Testis (tissue), 3 donors: ENCODE data around the gene HGD. TPM values are rescaled to one million over a fixed set of nuclear protein-coding genes. Genes with fewer than 3 reads are reported as not detected.
"Not testable (repeated sequence)": the region's sequence is repeated elsewhere in the genome, so short reads cannot be mapped to it uniquely, and the experiment has no call there.

Source experiments
- DNase-seq: peaks from one replicate; pipeline ENCODE4 v3.0.0-alpha.2; 2019
- H3K27ac ChIP-seq, 2 donors: fragments of 200-600 bp; sonication (generic); one replicate each; pipeline ENCODE4 v1.5.1; 2019
- H3K27me3 ChIP-seq: fragments of 200-600 bp; sonication (generic); one replicate; pipeline ENCODE4 v1.5.1; 2019
- H3K36me3 ChIP-seq: fragments of 200-600 bp; sonication (generic); one replicate; pipeline ENCODE4 v1.5.1; 2017; ENCODE audit warnings: low read depth; ENCODE audit errors: missing control alignments
- H3K4me1 ChIP-seq: fragments of 200-600 bp; sonication (generic); one replicate; pipeline ENCODE4 v1.5.1; 2019
- H3K4me3 ChIP-seq, 2 donors: fragments of 200-600 bp; sonication (generic); one replicate each; pipeline ENCODE4 v1.5.1; 2017 to 2019
- H3K9me3 ChIP-seq: fragments of 200-600 bp; sonication (generic); one replicate; pipeline ENCODE4 v1.5.1; 2017
- CTCF ChIP-seq, 3 experiments: fragments of 450-650 bp in 2 of 3; fragments of 200-600 bp in 1 of 3; sonication (generic) in 1 of 3; IDR thresholded peaks; one replicate each; pipeline ENCODE4 v1.5.1; 2016 to 2019; ENCODE audit warnings: antibody characterized with exemption in 3 of 3, mild to moderate bottlenecking in 2 of 3, moderate library complexity in 1 of 3
- POLR2A ChIP-seq: fragments of 450-650 bp; IDR thresholded peaks from one replicate; pipeline ENCODE4 v1.6.1; 2017; ENCODE audit warnings: antibody characterized with exemption, mild to moderate bottlenecking, moderate library complexity
- WGBS, 2 donors: methylation state at CpG; one replicate each; pipeline ENCODE4 v1.1.5; 2018; 5-methylcytosine and 5-hydroxymethylcytosine counted together
- intact Hi-C: fragments of 100-400 bp; cut with DNase I; formaldehyde crosslinking; loops from one replicate; pipeline ENCODE4 v1.15.1; 2023; ENCODE audit warnings: low total_unique reads
- polyA plus RNA-seq: library from polyadenylated mRNA; stranded (reverse); fragments of 350-450 nt; fragmentation: Illumina TruSeq; extraction: RNeasy Lipid Tissue Mini Kit (QIAGEN cat#74804); gene quantifications from one replicate; pipeline ENCODE4 v1.2.3, GENCODE V29; 2014; ENCODE audit warnings: low read depth, low replicate concordance; ENCODE audit not compliant: insufficient read depth
- total RNA-seq, 2 donors: library from RNA; depleted of rRNA; stranded (reverse); fragments of >200 nt; gene quantifications; one replicate each; pipeline ENCODE4 v1.2.3, GENCODE V29; 2016

The HGD gene
- total and polyA plus RNA-seq, 3 donors from 2014 or later, result 1.2 to 1.6 (median 1.4) TPM

GRCh38 chr3:120680193-120680894, 1.7 kb downstream of the HGD start:
- no peak for DNase-seq
- no peaks in the 10 kb centered on the region for H3K27me3 ChIP-seq
- TF ChIP-seq POLR2A (no peak), CTCF (IDR thresholded peaks at IDR 0.05) (no peak)
- intact Hi-C loops, result no loop called here
- H3K9me3 ChIP-seq, result no peaks in the 10 kb centered on the region
- peaks cover 7% of the 10 kb centered on the region for H3K4me1 ChIP-seq
- WGBS, 2 donors, result 94 to 95% methylated on average over 3 of the region's 3 CpGs
- H3K27ac ChIP-seq, result no peak overlapping the region
- no peaks in the 10 kb centered on the region for H3K36me3 ChIP-seq
- no peak overlapping the region for H3K4me3 ChIP-seq

- Histone ChIP-seq H3K27me3 (no peaks in the 10 kb centered on the region), H3K4me1 (peaks cover 7% of the 10 kb centered on the region), H3K9me3 (no peaks in the 10 kb centered on the region), H3K4me3 (no peak overlapping the region), H3K27ac (peak overlapping the region in 1 of 2 donors; percentile 37), H3K36me3 (no peaks in the 10 kb centered on the region)
- no peak for TF ChIP-seq POLR2A
- intact Hi-C loops, result no loop called here
- 32 to 37% methylated on average over 3 of the region's 3 CpGs for WGBS, 2 donors
- no peak for DNase-seq
Measured at GRCh38 chr3:120678984-120679383, 3.1 kb downstream of the HGD start.

GRCh38 chr3:120678331-120678947, 3.6 kb downstream of the HGD start:
- H3K36me3 ChIP-seq, result no peaks in the 10 kb centered on the region
- WGBS, 2 donors, result 17 to 31% methylated on average over 6 of the region's 6 CpGs
- H3K27ac ChIP-seq, result peak overlapping the region in 1 of 2 donors; percentile 37
- H3K4me3 ChIP-seq, result no peak overlapping the region
- H3K9me3 ChIP-seq, result no peaks in the 10 kb centered on the region
- no peak for TF ChIP-seq CTCF (IDR thresholded peaks at IDR 0.05)
- TF ChIP-seq POLR2A, result no peak
- intact Hi-C loops, result no loop called here
- DNase-seq, result peak; percentile 63
- H3K27me3 ChIP-seq, result no peaks in the 10 kb centered on the region
- peaks cover 7% of the 10 kb centered on the region for H3K4me1 ChIP-seq

GRCh38 chr3:120677193-120677592, 4.8 kb downstream of the HGD start:
- H3K9me3 ChIP-seq, DNase-seq, intact Hi-C loops, H3K36me3 ChIP-seq, H3K27me3 ChIP-seq, H3K4me1 ChIP-seq, H3K4me3 ChIP-seq, H3K27ac ChIP-seq: not testable (repeated sequence)
- 89 to 91% methylated on average over 7 of the region's 7 CpGs for WGBS, 2 donors

- TF ChIP-seq CTCF (IDR thresholded peaks at IDR 0.05) (no peak), POLR2A (no peak)
- WGBS, 2 donors, result 28 to 53% methylated on average over 2 of the region's 2 CpGs
- no peaks in the 10 kb centered on the region for H3K9me3 ChIP-seq
- H3K4me3 ChIP-seq, result no peak overlapping the region
- H3K27me3 ChIP-seq, result no peaks in the 10 kb centered on the region
- intact Hi-C loops, result no loop called here
- no peak overlapping the region for H3K27ac ChIP-seq
- no peaks in the 10 kb centered on the region for H3K36me3 ChIP-seq
- DNase-seq, result no peak
- H3K4me1 ChIP-seq, result no peaks in the 10 kb centered on the region
Measured at GRCh38 chr3:120673116-120673515, 8.9 kb downstream of the HGD start.
